Mesenchymal stem cell (in vitro differentiated cells and primary cell): ENCODE data around the gene EML5.
A peak's percentile ranks its signal among the peaks of the same experiment; 100 is the strongest.

Experiments
- DNase-seq: peaks from one replicate; pipeline ENCODE4 v3.0.0-alpha.2; 2013
- H2AFZ ChIP-seq: one replicate; pipeline ENCODE4 v1.6.1; 2013; ENCODE audit warnings: low read depth, mild to moderate bottlenecking, control low read depth, inconsistent platforms, low read length, moderate library complexity
- H2AK5ac ChIP-seq: 2 replicates; pipeline ENCODE4 v1.6.1; 2013; ENCODE audit warnings: low read length, moderate library complexity, mild to moderate bottlenecking, inconsistent platforms; ENCODE audit not compliant: severe bottlenecking
- H2BK120ac ChIP-seq: one replicate; pipeline ENCODE4 v1.6.1; 2013; ENCODE audit warnings: low read depth, mild to moderate bottlenecking, inconsistent platforms, low read length, moderate library complexity
- H2BK12ac ChIP-seq, 2 experiments: one replicate each; pipeline ENCODE4 v1.6.1; 2013; ENCODE audit warnings: inconsistent platforms in 2 of 2, low read length in 2 of 2, mild to moderate bottlenecking in 2 of 2, moderate library complexity in 2 of 2, control low read depth in 1 of 2
- H2BK15ac ChIP-seq: one replicate; pipeline ENCODE4 v1.6.1; 2013; ENCODE audit warnings: mild to moderate bottlenecking, low read depth, inconsistent platforms; ENCODE audit not compliant: poor library complexity, severe bottlenecking
- H2BK5ac ChIP-seq: 2 replicates; pipeline ENCODE4 v1.6.1; 2013; ENCODE audit warnings: low read depth, mild to moderate bottlenecking, low read length, control low read depth, inconsistent platforms; ENCODE audit not compliant: poor library complexity, severe bottlenecking
- H3K14ac ChIP-seq, 2 experiments: one replicate each; pipeline ENCODE4 v1.6.1; 2013; ENCODE audit warnings: inconsistent platforms in 2 of 2, low read length in 2 of 2, control low read depth in 1 of 2, mild to moderate bottlenecking in 1 of 2, moderate library complexity in 1 of 2
- H3K18ac ChIP-seq, 2 experiments: one replicate each; pipeline ENCODE4 v1.6.1; 2013; ENCODE audit warnings: inconsistent platforms in 2 of 2, low read length in 2 of 2, control low read depth in 1 of 2, low read depth in 1 of 2, mild to moderate bottlenecking in 1 of 2
- H3K23ac ChIP-seq, 2 experiments: one replicate each; pipeline ENCODE4 v1.6.1; 2013; ENCODE audit warnings: inconsistent platforms in 2 of 2, low read length in 2 of 2, mild to moderate bottlenecking in 2 of 2, moderate library complexity in 2 of 2, control low read depth in 1 of 2
- H3K27ac ChIP-seq: 2 replicates; pipeline ENCODE4 v1.5.1; 2013; ENCODE audit warnings: mild to moderate bottlenecking, moderate library complexity, low read length, control low read depth, inconsistent platforms; ENCODE audit not compliant: poor library complexity, severe bottlenecking
- H3K27me3 ChIP-seq, 2 experiments: 2 replicates each; pipeline versions ENCODE4 v1.6.1 to v1.7.0; 2013; ENCODE audit warnings: low read length in 2 of 2, mild to moderate bottlenecking in 2 of 2, moderate library complexity in 2 of 2, control low read depth in 1 of 2, inconsistent platforms in 1 of 2; ENCODE audit not compliant: control insufficient read depth in 1 of 2, insufficient read depth in 1 of 2
- H3K36me3 ChIP-seq, 2 experiments: 2 replicates each; pipeline versions ENCODE4 v1.6.1 to v1.7.0; 2013; ENCODE audit warnings: low read length in 2 of 2, control low read depth in 1 of 2, inconsistent platforms in 1 of 2, low read depth in 1 of 2, mild to moderate bottlenecking in 1 of 2; ENCODE audit not compliant: insufficient read depth in 2 of 2, control insufficient read depth in 1 of 2
- H3K4ac ChIP-seq, 2 experiments: one replicate each; pipeline ENCODE4 v1.6.1; 2013; ENCODE audit warnings: inconsistent platforms in 2 of 2, low read length in 2 of 2, mild to moderate bottlenecking in 2 of 2, moderate library complexity in 2 of 2, control low read depth in 1 of 2, low read depth in 1 of 2
- H3K4me1 ChIP-seq: 2 replicates; pipeline ENCODE4 v1.6.1; 2013; ENCODE audit warnings: low read depth, low read length, control low read depth; ENCODE audit not compliant: control insufficient read depth, insufficient read depth
- H3K4me2 ChIP-seq: 2 replicates; pipeline ENCODE4 v1.6.1; 2013; ENCODE audit warnings: low read length, mild to moderate bottlenecking, inconsistent platforms; ENCODE audit not compliant: poor library complexity, severe bottlenecking
- H3K4me3 ChIP-seq, 2 experiments: 2 replicates each; pipeline versions ENCODE4 v1.5.1 to v1.7.0; 2013; ENCODE audit warnings: low read length in 2 of 2, mild to moderate bottlenecking in 2 of 2, control low read depth in 1 of 2, low read depth in 1 of 2; ENCODE audit not compliant: insufficient read depth in 1 of 2
- H3K79me1 ChIP-seq: replicated peaks from 2 replicates; pipeline ENCODE4 v1.6.1; 2013; ENCODE audit warnings: mild to moderate bottlenecking, control low read depth, low read length, inconsistent platforms; ENCODE audit not compliant: poor library complexity, severe bottlenecking
- H3K9ac ChIP-seq: 2 replicates; pipeline ENCODE4 v1.7.0; 2013; ENCODE audit warnings: mild to moderate bottlenecking, low read length, moderate library complexity
- H3K9me3 ChIP-seq: 2 replicates; pipeline ENCODE4 v1.7.0; 2013; ENCODE audit warnings: mild to moderate bottlenecking, low read length; ENCODE audit not compliant: control insufficient read depth
- H4K8ac ChIP-seq: one replicate; pipeline ENCODE4 v1.6.1; 2013; ENCODE audit warnings: inconsistent platforms, mild to moderate bottlenecking, low read length, moderate library complexity
- H4K91ac ChIP-seq: one replicate; pipeline ENCODE4 v1.6.1; 2013; ENCODE audit warnings: mild to moderate bottlenecking, low read length, inconsistent platforms
- WGBS: methylation state at CpG from one replicate; pipeline ENCODE4 v1.1.7; 2013; ENCODE audit warnings: mixed read lengths; 5-methylcytosine and 5-hydroxymethylcytosine counted together

Gene EML5

DNA sequence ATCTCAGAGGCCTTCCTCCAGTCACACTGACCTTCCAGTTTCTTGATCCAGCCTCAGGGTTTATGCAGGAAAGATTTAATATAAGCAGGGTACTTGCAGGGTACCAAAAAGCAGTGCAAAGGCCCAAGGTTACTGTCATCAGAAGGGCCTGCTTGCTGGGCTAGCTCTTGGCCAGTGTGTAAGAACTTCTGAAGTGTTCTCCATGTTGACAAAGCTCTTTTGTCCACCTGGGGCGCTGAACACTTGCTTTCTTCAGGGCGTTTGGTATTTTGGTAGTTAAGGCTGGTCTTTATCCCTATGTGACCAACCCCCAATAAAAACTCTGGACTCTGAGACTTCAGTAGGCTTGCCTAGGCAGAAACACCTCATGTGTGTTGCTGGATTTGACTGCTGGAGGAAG, 160.2 kb downstream of the EML5 start:
- no peaks in the 10 kb centered on the region for H3K79me1 ChIP-seq
- H2AK5ac ChIP-seq = no peak overlapping the region
- H2BK15ac ChIP-seq = no peak overlapping the region
- H4K91ac ChIP-seq = no peak overlapping the region
- no peaks in the 10 kb centered on the region for H3K27me3 ChIP-seq
- H3K4me3 ChIP-seq = no peak overlapping the region
- H3K4me2 ChIP-seq = no peak overlapping the region
- H2AFZ ChIP-seq = no peak overlapping the region
- H2BK12ac ChIP-seq = no peak overlapping the region
- no peak overlapping the region for H4K8ac ChIP-seq
- H2BK120ac ChIP-seq = no peak overlapping the region
- no peak overlapping the region for H3K4ac ChIP-seq
- no peaks in the 10 kb centered on the region for H3K9me3 ChIP-seq
- H3K27ac ChIP-seq = no peak overlapping the region
- no peak overlapping the region for H3K18ac ChIP-seq
- peaks cover 3% of the 10 kb centered on the region for H3K4me1 ChIP-seq
- H3K14ac ChIP-seq = no peak overlapping the region
- H3K36me3 ChIP-seq = no peaks in the 10 kb centered on the region
- no peak overlapping the region for H2BK5ac ChIP-seq
- DNase-seq = no peak
- no peak overlapping the region for H3K9ac ChIP-seq
- no CpG with 5 or more reads among the region's 2 CpGs for WGBS
- no peak overlapping the region for H3K23ac ChIP-seq

DNA sequence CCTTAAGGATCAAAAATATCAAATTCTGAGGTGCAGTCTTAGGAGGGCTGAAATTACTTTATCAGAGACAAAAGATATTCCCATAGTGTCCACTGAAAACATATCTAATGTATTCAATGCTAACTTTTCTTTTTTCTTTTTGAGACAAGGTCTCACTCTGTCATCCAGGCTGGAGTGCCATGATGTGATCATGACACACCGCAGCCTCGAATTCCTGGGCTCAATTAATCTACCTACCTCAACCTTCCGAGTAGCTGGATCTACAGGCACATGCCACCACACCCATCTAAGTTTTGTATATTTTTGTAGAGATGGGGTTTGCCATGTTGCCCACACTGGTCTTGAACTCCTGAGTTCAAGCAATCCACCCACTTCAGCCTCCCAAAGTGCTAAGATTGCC, 161.7 kb downstream of the EML5 start:
- Histone ChIP-seq H3K9me3 (no peaks in the 10 kb centered on the region), H3K23ac (no peak overlapping the region), H3K9ac (peak overlapping the region; percentile 35), H2BK15ac (no peak overlapping the region), H2AFZ (no peak overlapping the region), H3K36me3 (no peaks in the 10 kb centered on the region), H3K79me1 (no peaks in the 10 kb centered on the region), H3K4me3 (no peak overlapping the region), H3K27ac (peak overlapping the region; percentile 84), H3K14ac (no peak overlapping the region), H3K4me1 (peaks cover 3% of the 10 kb centered on the region), H3K27me3 (no peaks in the 10 kb centered on the region), H2BK5ac (no peak overlapping the region), H2BK120ac (no peak overlapping the region), H3K18ac (peak overlapping the region in 1 of 2 experiments; percentile 52), H3K4me2 (no peak overlapping the region), H2AK5ac (peak overlapping the region; percentile 63), H2BK12ac (no peak overlapping the region), H3K4ac (no peak overlapping the region), H4K8ac (no peak overlapping the region), H4K91ac (no peak overlapping the region)
- WGBS = 0% methylated on average over 1 of the region's 3 CpGs
- DNase-seq = no peak

DNA sequence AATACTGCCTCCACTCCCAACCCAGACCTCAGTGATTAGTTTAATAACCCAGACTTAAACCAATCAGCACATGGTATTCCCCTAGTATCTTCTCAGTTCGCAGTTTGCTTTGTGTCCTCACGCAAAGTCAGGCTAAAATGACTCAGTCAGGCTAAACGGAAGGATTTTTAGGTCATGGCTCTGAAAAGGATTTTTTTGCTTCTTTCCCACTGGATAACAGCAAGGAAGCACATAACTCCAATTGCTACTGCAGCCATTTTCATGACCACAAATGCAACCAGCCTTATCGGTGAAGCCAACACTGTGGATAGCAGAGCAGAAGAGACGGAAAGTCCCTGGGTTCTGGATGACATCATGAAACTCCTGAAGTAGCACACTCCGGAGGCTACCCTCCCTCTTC, 162.2 kb downstream of the EML5 start:
- no peak overlapping the region for H2BK15ac ChIP-seq
- no peak overlapping the region for H2BK12ac ChIP-seq
- peak overlapping the region; percentile 35 for H3K9ac ChIP-seq
- 61% methylated on average over 6 of the region's 6 CpGs for WGBS
- H2AK5ac ChIP-seq = no peak overlapping the region
- H3K27ac ChIP-seq = peak overlapping the region; percentile 84
- no peak overlapping the region for H4K8ac ChIP-seq
- no peak overlapping the region for H2BK120ac ChIP-seq
- H3K23ac ChIP-seq = no peak overlapping the region
- H4K91ac ChIP-seq = no peak overlapping the region
- peak; percentile 68 for DNase-seq
- H3K18ac ChIP-seq = no peak overlapping the region
- no peak overlapping the region for H3K14ac ChIP-seq
- H3K4me1 ChIP-seq = peaks cover 3% of the 10 kb centered on the region
- H3K79me1 ChIP-seq = no peaks in the 10 kb centered on the region
- no peaks in the 10 kb centered on the region for H3K36me3 ChIP-seq
- H3K4me2 ChIP-seq = peak overlapping the region; percentile 50
- no peak overlapping the region for H2AFZ ChIP-seq
- no peaks in the 10 kb centered on the region for H3K27me3 ChIP-seq
- no peak overlapping the region for H3K4ac ChIP-seq
- H3K9me3 ChIP-seq = no peaks in the 10 kb centered on the region
- peak overlapping the region; percentile 39 for H2BK5ac ChIP-seq
- H3K4me3 ChIP-seq = no peak overlapping the region

DNA sequence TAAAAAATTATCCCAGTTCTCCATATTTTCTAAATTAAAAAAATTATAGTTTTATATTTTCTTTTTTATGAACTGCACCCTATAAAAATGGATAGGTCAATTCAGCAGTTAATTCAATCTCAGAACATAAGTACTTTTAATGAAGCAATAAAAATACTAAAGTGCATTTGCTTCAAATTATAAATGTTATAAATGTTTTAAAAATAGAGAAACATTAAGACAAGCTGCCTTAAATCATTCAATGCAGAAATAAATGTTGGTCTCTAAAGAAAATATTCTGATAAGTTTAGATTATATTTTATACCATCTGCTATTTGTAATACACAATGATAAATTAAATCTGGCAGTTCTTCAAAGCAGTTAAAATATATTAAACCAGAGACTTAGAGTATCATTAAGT, 164.3 kb downstream of the EML5 start:
- Histone ChIP-seq H2BK15ac (no peak overlapping the region), H3K4me2 (no peak overlapping the region), H2BK120ac (no peak overlapping the region), H3K9ac (no peak overlapping the region), H3K27ac (no peak overlapping the region), H3K36me3 (peaks cover 0 to 3% of the 10 kb centered on the region in 2 experiments), H3K14ac (no peak overlapping the region), H2AK5ac (no peak overlapping the region), H3K79me1 (no peaks in the 10 kb centered on the region), H3K4ac (no peak overlapping the region), H3K4me3 (no peak overlapping the region), H2BK12ac (no peak overlapping the region), H3K9me3 (no peaks in the 10 kb centered on the region), H3K23ac (no peak overlapping the region), H2BK5ac (no peak overlapping the region), H3K27me3 (no peaks in the 10 kb centered on the region), H3K4me1 (peaks cover 3% of the 10 kb centered on the region), H2AFZ (no peak overlapping the region), H4K91ac (no peak overlapping the region), H3K18ac (no peak overlapping the region), H4K8ac (no peak overlapping the region)
- DNase-seq = no peak
